Mucosa of descending colon (tissue), 3 donors: Measurements from ENCODE around the gene ASB2. TPM values are rescaled to one million over a fixed set of nuclear protein-coding genes. Genes with fewer than 3 reads are reported as not detected.

Experiments
- ATAC-seq: fragments of 200-7000 bp; cut with Tn5 transposase; one replicate; pipeline ENCODE4 v1.9.1; 2020; ENCODE audit warnings: mild to moderate bottlenecking, moderate library complexity
- DNase-seq, 3 donors: peaks; one replicate each; pipeline ENCODE4 v3.0.0-alpha.2; 2020
- H3K36me3 ChIP-seq: fragments of 200-600 bp; one replicate; pipeline ENCODE4 v1.8.0; 2021; ENCODE audit warnings: low read depth, mild to moderate bottlenecking
- H3K4me1 ChIP-seq: fragments of 200-600 bp; one replicate; pipeline ENCODE4 v1.8.0; 2021; ENCODE audit warnings: low read depth, mild to moderate bottlenecking
- H3K4me3 ChIP-seq: fragments of 200-600 bp; one replicate; pipeline ENCODE4 v1.8.0; 2021; ENCODE audit warnings: mild to moderate bottlenecking
- H3K9me3 ChIP-seq: fragments of 200-600 bp; one replicate; pipeline ENCODE4 v1.8.0; 2021; ENCODE audit warnings: mild to moderate bottlenecking
- intact Hi-C, 2 donors: fragments of 100-400 bp; cut with DNase I in 1 of 2; cut with micrococcal nuclease in 1 of 2; formaldehyde crosslinking; loops; one replicate each; pipeline versions ENCODE4 v1.11.0 to v1.11.1; 2022; cut with DNase I, micrococcal nuclease
- total RNA-seq, 3 donors: library from RNA; stranded (reverse); fragmentation: NEBNext Ultra II Directional in 2 of 3; extraction: Animal tissue kit (Norgen Biotek cat#: 25700) in 2 of 3; gene quantifications; one replicate each; pipeline versions ENCODE4 v1.2.1 to v1.2.4, GENCODE V29; 2021 to 2023
- TF ChIP-seq, protein P1 (sequence below): fragments of 200-600 bp; IDR thresholded peaks from one replicate; pipeline ENCODE4 v1.8.0; 2022; ENCODE audit warnings: antibody characterized with exemption, mild to moderate bottlenecking
- donor health status: DM: no; HTN: no; CAD: no; lungs with moderate emphysema.
- donor health status: DM: no; HTN: no; CAD: no.
- donor health status: DM: no; HTN: yes; CAD: no.

Gene ASB2
- total RNA-seq, 3 donors from 2014 or later: 5.2 to 89.1 (median 8.8) TPM

GRCh38 chr14:94016446-94016976 is 40.1 kb upstream of the ASB2 start:
- intact Hi-C loops: no loop called here
- no peak for DNase-seq
- ATAC-seq: no peak
- peaks cover 2% of the 10 kb centered on the region for H3K4me1 ChIP-seq
- H3K9me3 ChIP-seq: no peaks in the 10 kb centered on the region
- no peak overlapping the region for H3K4me3 ChIP-seq
- TF ChIP-seq, protein P1, sequence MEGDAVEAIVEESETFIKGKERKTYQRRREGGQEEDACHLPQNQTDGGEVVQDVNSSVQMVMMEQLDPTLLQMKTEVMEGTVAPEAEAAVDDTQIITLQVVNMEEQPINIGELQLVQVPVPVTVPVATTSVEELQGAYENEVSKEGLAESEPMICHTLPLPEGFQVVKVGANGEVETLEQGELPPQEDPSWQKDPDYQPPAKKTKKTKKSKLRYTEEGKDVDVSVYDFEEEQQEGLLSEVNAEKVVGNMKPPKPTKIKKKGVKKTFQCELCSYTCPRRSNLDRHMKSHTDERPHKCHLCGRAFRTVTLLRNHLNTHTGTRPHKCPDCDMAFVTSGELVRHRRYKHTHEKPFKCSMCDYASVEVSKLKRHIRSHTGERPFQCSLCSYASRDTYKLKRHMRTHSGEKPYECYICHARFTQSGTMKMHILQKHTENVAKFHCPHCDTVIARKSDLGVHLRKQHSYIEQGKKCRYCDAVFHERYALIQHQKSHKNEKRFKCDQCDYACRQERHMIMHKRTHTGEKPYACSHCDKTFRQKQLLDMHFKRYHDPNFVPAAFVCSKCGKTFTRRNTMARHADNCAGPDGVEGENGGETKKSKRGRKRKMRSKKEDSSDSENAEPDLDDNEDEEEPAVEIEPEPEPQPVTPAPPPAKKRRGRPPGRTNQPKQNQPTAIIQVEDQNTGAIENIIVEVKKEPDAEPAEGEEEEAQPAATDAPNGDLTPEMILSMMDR: no peak
- no peaks in the 10 kb centered on the region for H3K36me3 ChIP-seq

GRCh38 chr14:94015223-94015622 is 38.9 kb upstream of the ASB2 start:
- Histone ChIP-seq H3K36me3 (no peaks in the 10 kb centered on the region), H3K9me3 (no peaks in the 10 kb centered on the region), H3K4me3 (no peak overlapping the region), H3K4me1 (peaks cover 2% of the 10 kb centered on the region)
- no peak for DNase-seq
- no peak for ATAC-seq
- TF ChIP-seq, protein P1: no peak
- intact Hi-C loops: no loop called here

- ATAC-seq (no peak), DNase-seq (no peak)
- intact Hi-C loops: no loop called here
- H3K4me3 ChIP-seq: no peak overlapping the region
- TF ChIP-seq, protein P1: no peak
- peaks cover 2% of the 10 kb centered on the region for H3K4me1 ChIP-seq
- no peaks in the 10 kb centered on the region for H3K9me3 ChIP-seq
- H3K36me3 ChIP-seq: no peaks in the 10 kb centered on the region
These were observed 38.0 kb upstream of the ASB2 start for GRCh38 chr14:94014382-94014781.

GRCh38 chr14:94011795-94012194 is 35.4 kb upstream of the ASB2 start:
- DNase-seq: no peak
- peak; percentile 36 for ATAC-seq
- TF ChIP-seq, protein P1: no peak
- intact Hi-C loops: no loop called here
- H3K36me3 ChIP-seq: no peaks in the 10 kb centered on the region
- no peak overlapping the region for H3K4me3 ChIP-seq
- H3K9me3 ChIP-seq: no peaks in the 10 kb centered on the region
- H3K4me1 ChIP-seq: peaks cover 2% of the 10 kb centered on the region

- intact Hi-C loops: no loop called here
- TF ChIP-seq, protein P1: no peak
- no peak overlapping the region for H3K4me3 ChIP-seq
- H3K9me3 ChIP-seq: no peaks in the 10 kb centered on the region
- H3K4me1 ChIP-seq: peaks cover 2% of the 10 kb centered on the region
- no peaks in the 10 kb centered on the region for H3K36me3 ChIP-seq
- ATAC-seq (no peak), DNase-seq (no peak)
These were observed 34.3 kb upstream of the ASB2 start for GRCh38 chr14:94010625-94011024.

DNA sequence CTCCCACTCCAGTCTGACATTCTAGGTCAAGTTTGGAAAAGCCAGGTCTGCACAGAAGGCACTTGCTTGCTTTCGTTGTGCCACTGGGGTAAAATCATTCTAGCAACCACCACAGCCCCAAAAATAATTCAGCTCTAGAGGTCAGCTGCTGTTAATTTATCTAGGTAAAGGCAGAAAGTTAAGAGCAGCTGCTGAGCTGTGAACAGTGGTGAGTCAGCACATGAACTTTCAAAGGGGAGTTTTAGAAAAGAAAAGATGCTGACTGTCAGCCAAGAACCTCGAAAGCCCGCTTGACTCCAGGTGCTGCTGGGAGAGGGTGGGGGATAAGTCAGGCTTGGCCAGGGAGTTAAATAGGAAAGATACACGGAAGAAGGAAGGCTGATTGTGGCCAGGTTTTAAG is 33.4 kb upstream of the ASB2 start:
- TF ChIP-seq, protein P1: no peak
- H3K9me3 ChIP-seq: no peaks in the 10 kb centered on the region
- ATAC-seq: peak; percentile 14

More for the DNA sequence above, 33.4 kb upstream of the ASB2 start:
- H3K36me3 ChIP-seq: no peaks in the 10 kb centered on the region
- H3K4me3 ChIP-seq: no peak overlapping the region
- intact Hi-C loops: no loop called here
- DNase-seq: no peak
- peaks cover 2% of the 10 kb centered on the region for H3K4me1 ChIP-seq
